ENCODE measurements around the gene SAMHD1. TPM values are rescaled to one million over a fixed set of nuclear protein-coding genes. Genes with fewer than 3 reads are reported as not detected.
"Not testable (repeated sequence)": the region's sequence is repeated elsewhere in the genome, so short reads cannot be mapped to it uniquely, and the experiment has no call there.

The SAMHD1 gene
- total RNA-seq, 1 experiment from 2014 or later = 54.3 TPM

GRCh38 chr20:36917240-36917639 lies 34.3 kb downstream of the SAMHD1 start:
- no peak for TF ChIP-seq CTCF (IDR thresholded peaks at IDR 0.05; ENCODE audit: unreplicated experiment)
- no TSS peak for BruUV-seq (replicated peaks)
- Mint-ChIP-seq H3K27ac (ENCODE audit: unreplicated experiment) (no peak overlapping the region), H3K27me3 (ENCODE audit: unreplicated experiment) (no peaks in the 10 kb centered on the region), H3K4me1 (ENCODE audit: low read depth, unreplicated experiment) (no peaks in the 10 kb centered on the region), H3K9me3 (ENCODE audit: low read depth, unreplicated experiment) (no peaks in the 10 kb centered on the region), H3K36me3 (ENCODE audit: insufficient read depth, unreplicated experiment) (peaks cover 4% of the 10 kb centered on the region), H3K4me3 (ENCODE audit: low read depth, unreplicated experiment) (no peak overlapping the region)
- no peak for DNase-seq
- CTCF ChIA-PET = no interaction called here
- intact Hi-C loops (cut with micrococcal nuclease; ENCODE audit: unreplicated experiment) = no loop called here

- H3K36me3 Mint-ChIP-seq (ENCODE audit: insufficient read depth, unreplicated experiment) = peaks cover 4% of the 10 kb centered on the region
- no peaks in the 10 kb centered on the region for H3K9me3 Mint-ChIP-seq (ENCODE audit: low read depth, unreplicated experiment)
- TF ChIP-seq CTCF (IDR thresholded peaks at IDR 0.05; ENCODE audit: unreplicated experiment) = no peak
- intact Hi-C loops (cut with micrococcal nuclease; ENCODE audit: unreplicated experiment) = no loop called here
- H3K4me3 Mint-ChIP-seq (ENCODE audit: low read depth, unreplicated experiment) = no peak overlapping the region
- CTCF ChIA-PET = no interaction called here
- no TSS peak for BruUV-seq (replicated peaks)
- H3K4me1 Mint-ChIP-seq (ENCODE audit: low read depth, unreplicated experiment) = no peaks in the 10 kb centered on the region
- H3K27ac Mint-ChIP-seq (ENCODE audit: unreplicated experiment) = no peak overlapping the region
- no peak for DNase-seq
- no peaks in the 10 kb centered on the region for H3K27me3 Mint-ChIP-seq (ENCODE audit: unreplicated experiment)
Observed at GRCh38 chr20:36916199-36916598, 35.3 kb downstream of the SAMHD1 start.

GRCh38 chr20:36908603-36909002 lies 42.9 kb downstream of the SAMHD1 start:
- DNase-seq = no peak
- H3K36me3 Mint-ChIP-seq (ENCODE audit: insufficient read depth, unreplicated experiment) = peaks cover 13% of the 10 kb centered on the region
- no peak overlapping the region for H3K27ac Mint-ChIP-seq (ENCODE audit: unreplicated experiment)
- H3K4me1 Mint-ChIP-seq (ENCODE audit: low read depth, unreplicated experiment) = no peaks in the 10 kb centered on the region
- no peaks in the 10 kb centered on the region for H3K9me3 Mint-ChIP-seq (ENCODE audit: low read depth, unreplicated experiment)
- intact Hi-C loops (cut with micrococcal nuclease; ENCODE audit: unreplicated experiment) = no loop called here
- TF ChIP-seq CTCF (IDR thresholded peaks at IDR 0.05; ENCODE audit: unreplicated experiment) = no peak
- no peaks in the 10 kb centered on the region for H3K27me3 Mint-ChIP-seq (ENCODE audit: unreplicated experiment)
- no TSS peak for BruUV-seq (replicated peaks)
- CTCF ChIA-PET = interaction anchor here (0.6 kb wide), 1 partner anchor 152 kb away, joined by 3 read pairs; no protein-coding TSS in a partner anchor
- H3K4me3 Mint-ChIP-seq (ENCODE audit: low read depth, unreplicated experiment) = no peak overlapping the region

DNA sequence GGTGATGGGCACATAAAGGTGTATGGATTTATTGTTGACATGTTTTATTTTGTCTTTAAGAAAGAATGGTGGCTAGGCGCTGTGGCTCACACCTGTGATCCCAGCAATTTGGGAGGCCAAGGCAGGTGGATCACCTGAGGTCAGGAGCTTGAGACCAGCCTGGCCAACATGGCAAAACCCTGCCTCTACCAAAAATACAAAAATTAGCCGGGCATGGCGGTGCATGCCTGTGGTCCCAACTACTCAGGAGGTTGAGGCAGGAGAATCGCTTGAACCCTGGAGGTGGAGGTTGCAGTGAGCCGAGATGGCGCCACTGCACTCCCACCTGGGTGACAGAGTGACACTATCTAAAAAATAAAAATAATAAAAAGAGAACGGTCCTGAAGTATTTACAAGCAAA lies 45.4 kb downstream of the SAMHD1 start:
- BruUV-seq (replicated peaks); H3K4me1 Mint-ChIP-seq (ENCODE audit: low read depth, unreplicated experiment); H3K4me3 Mint-ChIP-seq (ENCODE audit: low read depth, unreplicated experiment); DNase-seq; H3K9me3 Mint-ChIP-seq (ENCODE audit: low read depth, unreplicated experiment); H3K27me3 Mint-ChIP-seq (ENCODE audit: unreplicated experiment); intact Hi-C loops (cut with micrococcal nuclease; ENCODE audit: unreplicated experiment); H3K27ac Mint-ChIP-seq (ENCODE audit: unreplicated experiment); CTCF ChIA-PET: not testable (repeated sequence)
- H3K36me3 Mint-ChIP-seq (ENCODE audit: insufficient read depth, unreplicated experiment) = peaks cover 19% of the 10 kb centered on the region

GRCh38 chr20:36905566-36905965 lies 45.9 kb downstream of the SAMHD1 start:
- DNase-seq; BruUV-seq (replicated peaks); H3K4me1 Mint-ChIP-seq (ENCODE audit: low read depth, unreplicated experiment); H3K4me3 Mint-ChIP-seq (ENCODE audit: low read depth, unreplicated experiment); H3K27ac Mint-ChIP-seq (ENCODE audit: unreplicated experiment); H3K27me3 Mint-ChIP-seq (ENCODE audit: unreplicated experiment); intact Hi-C loops (cut with micrococcal nuclease; ENCODE audit: unreplicated experiment); H3K9me3 Mint-ChIP-seq (ENCODE audit: low read depth, unreplicated experiment); CTCF ChIA-PET: not testable (repeated sequence)
- peaks cover 19% of the 10 kb centered on the region for H3K36me3 Mint-ChIP-seq (ENCODE audit: insufficient read depth, unreplicated experiment)
